GM19372 (cell line): ENCODE results near the gene PURB.
"Not testable (repeated sequence)": the region's sequence is repeated elsewhere in the genome, so short reads cannot be mapped to it uniquely, and the experiment has no call there.

Experiments used
- ATAC-seq: cut with Tn5 transposase; IDR thresholded peaks from one replicate; pipeline ENCODE4 v1.9.1; 2021; ENCODE audit warnings: mild to moderate bottlenecking, low read depth, moderate library complexity; ENCODE audit not compliant: unreplicated experiment

Gene PURB

DNA sequence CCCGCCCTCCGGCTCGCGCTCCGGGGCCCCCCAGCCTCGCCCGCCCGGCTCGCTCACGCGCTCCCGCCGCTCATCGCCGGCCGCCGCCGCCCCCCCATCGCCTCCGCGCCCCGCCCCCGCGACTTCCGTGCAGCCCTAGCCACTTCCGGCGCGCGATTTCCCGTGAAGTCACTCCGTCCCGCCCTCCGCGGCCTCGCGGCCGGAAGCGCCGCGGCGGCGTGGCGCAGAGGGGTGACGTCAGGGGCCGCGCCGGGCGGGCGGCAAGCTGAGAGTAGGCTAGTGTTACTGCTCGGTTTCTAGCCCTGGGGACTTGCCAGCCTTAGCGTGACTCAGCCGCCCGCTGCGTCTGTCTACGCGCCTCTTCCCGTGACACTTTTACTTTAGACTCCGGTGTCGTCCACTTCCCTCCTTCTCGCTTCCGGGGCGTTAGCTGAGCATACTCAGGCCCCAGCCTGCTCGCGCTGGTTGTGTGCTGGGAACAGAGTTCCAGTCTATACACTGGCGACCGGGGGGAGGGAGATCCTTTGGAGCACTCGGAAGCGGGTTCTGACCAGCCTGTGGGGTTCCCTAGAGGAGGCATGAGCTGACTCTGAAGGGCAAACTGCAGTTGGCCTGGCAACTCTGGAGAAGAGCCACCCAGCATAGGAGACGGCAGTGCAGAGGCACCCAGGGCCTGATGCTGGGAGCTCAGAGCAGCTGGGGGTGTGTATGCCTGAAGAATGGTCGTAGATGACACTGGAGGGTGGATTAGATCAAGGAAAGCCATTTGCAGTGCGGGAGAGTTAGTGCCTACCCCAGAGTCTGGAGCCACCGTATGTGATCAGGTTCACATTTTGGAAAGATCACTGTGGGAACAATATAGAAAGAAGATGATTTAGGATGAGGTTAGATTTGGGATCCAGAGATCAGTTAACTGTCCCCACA lies at the start of gene PURB:
PURB (minus strand) TSS at position 137 of the 924 bp plus-strand sequence. CDS start 182 bp downstream, outside the sequence.
- peak; percentile 81 for ATAC-seq

DNA sequence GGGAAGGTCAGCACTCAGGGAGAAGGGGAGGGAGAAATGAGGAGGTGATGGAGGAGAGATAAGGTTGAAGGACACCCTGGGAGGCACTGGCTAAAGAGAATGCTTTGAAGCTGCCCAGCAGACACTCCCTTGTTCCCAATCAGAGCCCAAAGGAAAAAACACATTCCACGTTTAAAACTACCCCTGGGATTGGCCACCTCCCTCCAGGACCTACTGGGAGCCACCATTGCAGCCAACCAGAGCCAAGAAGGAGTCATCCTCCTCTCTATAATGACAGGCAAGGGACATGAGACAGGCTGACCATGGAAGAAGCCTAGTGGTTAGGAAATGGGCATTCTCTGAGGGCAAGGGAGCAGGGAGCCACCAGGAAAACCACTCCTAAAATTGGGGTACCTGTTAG lies 49.7 kb upstream of the PURB start:
- no peak for ATAC-seq

DNA sequence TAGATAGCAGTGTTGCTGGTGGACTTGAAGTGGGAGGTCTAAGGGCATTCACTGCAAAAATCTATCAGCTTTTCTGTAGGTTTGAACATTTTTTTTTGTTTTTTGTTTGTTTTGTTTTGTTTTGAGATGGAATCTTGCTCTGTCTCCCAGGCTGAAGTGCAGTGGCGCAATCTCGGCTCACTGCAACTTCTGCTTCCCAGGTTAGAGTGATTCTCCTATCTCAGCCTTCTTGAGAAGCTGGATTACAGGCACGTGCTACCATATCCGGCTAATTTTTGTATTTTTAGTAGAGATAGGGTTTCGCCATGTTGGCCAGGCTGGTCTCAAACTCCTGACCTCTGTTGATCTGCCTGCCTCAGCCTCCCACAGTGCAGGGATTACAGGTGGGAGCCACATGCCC lies 49.2 kb upstream of the PURB start:
- ATAC-seq = not testable (repeated sequence)

DNA sequence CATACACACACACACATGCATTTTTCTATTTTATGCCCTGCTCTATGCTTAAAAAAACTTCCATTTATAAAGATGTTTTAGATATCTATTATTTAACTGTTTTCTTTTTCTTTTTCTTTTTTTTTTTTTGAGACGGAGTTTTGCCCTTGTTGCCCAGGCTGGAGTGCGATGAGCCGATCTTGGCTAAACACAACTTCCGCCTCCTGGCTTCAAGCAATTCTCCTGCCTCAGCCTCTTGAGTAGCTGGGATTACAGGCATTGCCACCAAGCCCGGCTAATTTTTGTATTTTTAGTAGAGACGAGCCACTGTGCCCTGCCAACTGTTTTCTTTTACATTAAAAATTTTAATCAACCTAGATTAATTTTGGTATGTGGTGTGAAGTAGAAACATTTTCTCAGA lies 45.6 kb upstream of the PURB start:
- no peak for ATAC-seq

DNA sequence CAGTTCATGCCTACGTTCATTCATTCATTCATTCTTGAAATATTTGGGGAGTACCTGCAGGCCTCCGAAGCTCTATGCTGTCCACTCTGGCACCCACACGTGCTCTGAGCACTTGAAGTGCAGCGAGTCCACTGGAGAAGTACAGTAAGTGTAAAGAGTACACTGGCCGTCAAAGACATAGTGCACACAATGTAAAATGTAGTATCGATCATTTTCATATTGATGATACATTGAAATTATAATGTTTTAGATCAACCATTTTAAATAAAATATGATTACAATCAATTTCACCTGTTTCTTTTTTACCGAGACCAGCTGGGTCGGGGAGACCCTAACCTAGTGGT lies 37.0 kb upstream of the PURB start:
- ATAC-seq = peak; percentile 22

DNA sequence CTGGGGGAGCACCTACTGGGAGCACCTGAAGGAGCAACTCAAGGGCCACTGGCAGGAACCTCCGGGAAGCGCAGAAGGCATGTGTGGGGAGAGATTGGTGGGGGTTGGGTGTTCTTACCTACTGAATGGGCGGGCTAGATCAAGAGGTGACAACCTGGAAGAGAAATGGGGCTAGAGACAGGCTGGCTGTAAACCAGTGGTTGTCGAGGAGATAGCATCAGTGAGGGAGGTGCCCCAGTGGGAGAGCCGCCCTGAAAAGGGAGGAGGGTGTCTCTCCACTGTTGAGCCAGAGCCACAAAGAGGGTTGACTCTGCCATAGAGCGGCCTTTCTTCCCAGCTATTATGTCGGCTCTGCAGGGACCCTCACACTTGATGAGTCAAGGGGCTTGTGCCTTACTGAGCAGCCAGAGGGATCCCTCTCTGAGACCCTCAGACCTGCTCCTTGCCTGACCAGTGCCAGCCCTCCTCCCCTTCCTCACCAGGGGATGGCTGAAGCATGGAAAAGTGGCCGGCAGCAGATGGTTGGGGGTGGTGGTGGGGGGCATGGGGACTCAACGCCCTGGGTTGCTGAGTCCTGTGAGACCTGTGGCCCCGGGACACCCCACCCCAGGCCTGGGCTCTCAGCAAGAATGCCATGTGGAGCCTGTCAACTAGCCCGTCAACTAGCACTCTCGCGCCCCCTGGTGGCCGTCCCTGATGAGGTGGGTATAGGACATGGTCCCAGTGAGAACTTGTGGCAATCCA lies 36.4 kb upstream of the PURB start:
- ATAC-seq = peak; percentile 82

DNA sequence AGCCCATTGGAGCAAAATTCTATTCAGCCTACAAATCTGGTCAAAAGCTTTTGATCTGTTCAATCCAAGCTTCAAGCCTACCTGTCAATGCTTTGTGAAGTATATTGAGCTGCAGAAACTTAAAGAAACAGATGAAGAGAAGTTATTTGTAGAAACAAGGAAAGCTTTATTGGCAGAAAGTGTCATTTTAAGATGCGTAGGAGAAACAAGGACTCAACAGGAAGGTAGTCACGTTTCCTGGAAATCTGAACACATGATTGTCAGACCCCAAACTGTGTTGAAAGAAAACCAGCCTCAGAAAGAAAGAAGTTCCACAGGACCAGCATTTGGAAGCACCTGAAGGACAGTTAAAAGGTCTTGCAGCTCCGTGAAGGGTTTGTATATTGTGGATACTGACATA lies 34.8 kb upstream of the PURB start:
- ATAC-seq = no peak

DNA sequence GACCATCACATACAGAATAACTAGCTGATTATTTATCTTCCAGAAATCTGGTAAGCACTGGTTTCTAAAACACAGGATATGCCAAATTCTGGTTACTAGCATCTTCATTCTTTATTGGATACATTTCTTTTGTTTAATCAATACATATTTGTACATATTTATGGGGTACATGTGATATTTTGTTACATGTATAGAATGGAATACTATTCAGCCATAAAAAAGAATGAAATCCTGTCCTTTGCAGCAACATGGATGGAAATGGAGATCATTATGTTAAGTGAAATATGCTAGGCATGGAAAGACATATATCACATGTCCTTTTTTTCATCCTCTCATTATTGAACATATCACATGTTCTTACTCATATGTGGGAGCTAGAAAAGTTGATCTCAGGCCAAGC lies 32.7 kb upstream of the PURB start:
- ATAC-seq = no peak

DNA sequence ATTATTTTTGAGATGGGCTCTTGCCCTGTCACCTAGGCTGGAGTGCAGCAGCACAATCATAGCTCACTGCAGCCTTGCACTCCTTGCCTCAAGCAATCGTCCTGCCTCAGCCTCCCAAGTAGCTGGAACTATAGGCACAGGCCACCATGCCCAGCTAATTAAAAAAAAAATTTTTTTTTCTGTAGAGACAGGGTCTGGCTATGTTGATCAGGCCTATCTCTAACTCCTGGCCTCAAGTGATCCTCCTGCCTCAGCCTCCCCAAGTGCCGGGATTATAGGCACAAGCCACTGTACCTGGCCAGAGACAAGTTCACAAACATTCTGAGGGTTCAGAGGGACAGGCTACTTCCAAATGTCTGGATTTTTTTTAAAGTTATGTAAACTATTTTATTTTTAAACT lies 32.1 kb upstream of the PURB start:
- no peak for ATAC-seq

DNA sequence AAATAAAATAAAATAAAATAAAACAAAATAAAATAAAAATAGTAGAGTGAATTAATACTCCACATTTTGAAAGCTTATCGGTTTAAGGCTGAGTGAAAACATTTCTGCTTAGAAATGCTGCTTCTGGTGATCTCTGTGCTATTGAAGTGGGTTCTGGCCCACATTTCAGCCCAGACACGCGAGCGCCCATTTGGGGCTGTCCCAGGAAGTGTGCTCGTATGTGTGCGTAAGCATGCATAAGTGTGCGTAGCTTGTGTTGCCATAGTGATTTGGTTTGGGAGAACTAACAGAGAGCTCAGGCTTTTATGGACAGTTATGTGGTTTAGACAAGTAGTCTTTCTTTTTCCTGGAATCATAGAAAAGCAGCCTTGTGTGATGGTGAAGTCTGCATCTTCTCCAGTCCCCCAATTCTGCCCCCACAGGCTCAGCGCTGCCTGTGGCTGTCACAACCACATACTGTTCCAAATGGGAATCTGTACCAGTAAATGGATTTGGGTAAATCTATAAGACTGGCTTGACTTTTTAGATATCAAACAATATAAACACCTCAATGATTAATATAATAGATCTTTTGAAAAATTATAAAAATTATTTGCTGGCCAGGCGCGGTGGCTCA lies 29.8 kb upstream of the PURB start:
- ATAC-seq = peak; percentile 62

DNA sequence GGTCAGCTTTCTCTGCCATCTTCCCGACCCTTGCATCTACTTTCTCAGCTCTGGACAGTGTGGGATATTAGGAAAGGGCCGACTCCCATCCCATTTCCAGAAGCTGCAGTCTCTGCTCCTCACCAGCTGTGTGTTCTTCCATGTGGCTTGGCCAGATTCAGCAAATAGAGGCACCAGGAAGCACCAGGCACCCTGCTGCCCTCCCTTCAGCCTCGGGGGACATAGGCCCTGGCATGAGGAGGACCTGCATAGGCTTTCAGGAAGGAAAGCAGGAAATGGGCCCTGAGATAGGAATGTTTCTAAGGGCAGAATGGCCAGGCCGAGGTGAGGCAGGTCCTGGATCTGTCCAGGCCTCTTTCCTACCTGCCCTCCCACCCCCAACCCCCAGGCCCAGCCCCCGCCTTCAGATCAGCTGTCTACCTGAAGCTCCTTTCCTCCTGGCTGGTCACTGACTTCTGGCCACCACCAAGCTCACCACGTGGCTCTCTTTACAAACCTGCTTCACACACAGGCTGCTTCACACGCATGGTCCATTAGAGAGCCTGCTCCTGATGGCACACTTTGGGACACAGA lies 27.5 kb upstream of the PURB start:
- no peak for ATAC-seq

DNA sequence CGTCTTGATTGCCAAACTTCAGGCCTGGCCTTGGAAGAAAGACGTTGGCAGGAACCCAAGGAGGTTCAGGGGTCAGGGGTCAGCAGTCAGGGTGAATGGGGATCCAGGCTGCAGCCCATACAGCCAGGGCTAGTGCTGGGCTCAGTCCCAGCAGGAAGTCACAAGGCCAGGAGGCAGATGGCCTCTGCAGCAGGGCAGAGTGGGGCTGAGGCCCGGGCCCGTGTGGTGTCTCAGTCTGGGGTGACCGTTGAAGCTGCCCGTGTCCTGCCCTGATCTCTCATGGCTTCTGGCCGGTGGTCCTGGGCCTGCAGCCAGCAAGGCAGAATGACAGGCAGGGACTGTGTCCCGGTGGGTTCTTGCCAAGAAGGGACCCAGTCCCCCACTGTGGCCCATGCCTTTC lies 26.6 kb upstream of the PURB start:
- no peak for ATAC-seq

DNA sequence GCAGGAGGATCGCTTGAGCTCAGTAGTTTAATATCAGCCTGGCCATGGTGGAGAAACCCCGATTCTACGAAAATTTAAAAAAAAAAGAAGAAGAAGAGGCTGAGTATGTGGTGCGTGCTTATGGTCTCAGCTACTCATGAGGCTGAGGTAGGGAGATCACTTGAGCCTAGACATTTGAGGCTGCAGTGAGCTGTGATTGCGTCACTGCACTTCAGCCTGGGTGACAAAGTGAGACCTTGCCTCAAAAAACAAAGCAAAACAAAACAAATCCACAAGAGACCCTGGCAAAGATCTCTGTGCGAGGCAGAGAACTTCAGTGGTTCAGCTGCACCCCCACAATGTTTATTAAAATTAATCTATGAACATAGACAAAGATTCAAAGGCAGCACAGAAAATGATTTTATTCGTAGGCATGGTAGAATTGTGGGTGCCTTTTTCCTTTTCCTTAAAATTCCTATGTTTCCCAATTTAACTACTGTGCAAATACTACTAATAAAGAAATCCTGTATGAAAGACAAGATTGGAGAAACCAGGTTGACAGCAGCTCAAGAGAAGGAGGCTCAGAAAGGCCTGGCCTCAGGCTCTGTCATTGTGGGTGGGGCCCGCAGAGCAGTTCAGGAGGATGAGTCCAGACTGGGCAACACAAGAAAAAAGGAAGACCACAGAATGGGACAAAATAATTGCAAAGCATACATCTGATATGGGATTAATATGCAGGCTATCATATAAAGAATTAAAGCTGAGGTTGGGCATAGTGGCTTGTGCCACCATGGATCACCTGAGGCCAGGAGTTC lies 24.5 kb upstream of the PURB start:
- ATAC-seq = no peak

DNA sequence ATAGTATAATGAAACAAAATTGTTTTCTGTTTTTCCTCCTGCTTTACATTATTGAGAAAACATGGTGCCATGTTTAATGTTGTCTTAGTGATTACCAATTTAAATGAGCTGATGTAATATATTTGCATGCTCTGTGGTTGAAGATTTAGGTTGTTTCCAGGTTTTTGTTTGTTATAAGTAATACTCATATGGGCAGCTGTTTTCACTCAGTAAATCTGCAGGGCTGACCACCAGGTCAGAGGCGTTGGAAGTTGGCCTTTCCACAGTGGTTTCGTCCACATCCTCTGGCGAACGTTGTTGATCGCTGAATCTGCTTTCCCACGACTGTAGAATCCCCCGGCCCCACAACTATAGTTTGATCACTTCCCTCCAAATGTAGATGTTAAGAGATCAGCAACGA lies 21.6 kb upstream of the PURB start:
- ATAC-seq = no peak

DNA sequence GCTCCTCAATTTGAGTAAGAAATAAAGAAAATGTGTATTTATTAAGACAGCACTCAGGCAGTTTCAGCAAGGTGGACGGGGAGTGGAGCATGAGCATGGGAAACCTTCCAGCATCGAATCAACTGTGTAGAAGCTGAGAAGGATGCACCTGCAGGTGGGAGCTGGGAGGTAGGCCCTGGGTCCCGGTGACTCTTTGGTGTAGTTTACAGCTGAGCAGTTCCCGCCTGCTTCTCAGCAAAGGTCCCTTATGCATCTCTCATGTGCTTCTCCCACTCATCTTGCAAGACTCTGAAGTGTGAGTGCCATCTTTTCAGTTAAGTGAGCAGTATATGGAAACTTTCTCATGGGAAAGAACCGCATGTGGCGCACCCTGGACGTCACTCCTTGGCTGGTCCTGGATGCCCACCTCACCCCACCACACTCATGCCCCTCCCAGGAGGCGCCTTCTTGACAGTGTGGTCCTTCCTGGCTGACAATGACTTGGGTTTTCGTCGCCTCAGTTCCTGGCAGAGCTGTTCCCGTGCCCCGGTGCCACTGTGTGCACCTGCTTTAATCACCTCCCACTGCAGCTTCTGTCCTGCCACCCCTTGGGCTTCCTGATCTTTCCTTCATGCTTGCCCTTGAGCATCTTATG lies 19.8 kb upstream of the PURB start:
- no peak for ATAC-seq

DNA sequence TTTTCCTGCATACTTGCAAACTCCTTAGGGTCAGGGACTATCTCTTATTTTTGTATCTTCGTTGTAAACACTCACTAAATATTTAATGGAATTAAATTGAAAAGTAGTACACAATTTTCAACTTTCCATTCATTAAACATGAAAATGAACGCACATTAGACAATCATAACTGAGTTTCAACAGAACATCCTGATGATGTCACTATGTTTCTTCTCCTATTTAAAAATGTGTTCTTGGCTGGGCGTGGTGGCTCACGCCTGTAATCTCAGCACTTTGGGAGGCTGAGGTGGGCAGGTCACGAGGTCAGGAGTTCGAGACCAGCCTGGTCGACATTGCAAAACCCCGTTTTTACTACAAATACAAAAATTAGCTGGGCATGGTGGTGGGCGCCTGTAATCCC lies 14.1 kb upstream of the PURB start:
- no peak for ATAC-seq

DNA sequence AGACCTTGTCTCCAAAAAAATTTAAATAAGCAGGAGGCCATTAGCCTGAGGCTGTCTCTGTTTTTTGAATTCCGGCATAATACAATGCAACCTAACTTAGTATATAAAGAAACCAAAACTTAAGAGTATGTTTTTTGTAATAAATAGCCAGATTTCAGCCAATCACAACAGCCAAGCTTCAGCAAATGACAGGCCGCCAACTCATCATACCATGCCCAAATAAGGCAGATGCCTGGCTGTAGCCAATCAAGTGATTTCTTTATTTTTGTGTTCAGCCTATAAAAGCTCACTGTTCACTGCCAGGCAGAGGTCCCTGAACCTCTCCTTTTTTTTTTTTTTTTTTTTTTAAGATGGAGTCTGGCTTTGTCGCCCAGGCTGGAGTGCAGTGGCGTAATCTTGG lies 12.7 kb upstream of the PURB start:
- no peak for ATAC-seq

DNA sequence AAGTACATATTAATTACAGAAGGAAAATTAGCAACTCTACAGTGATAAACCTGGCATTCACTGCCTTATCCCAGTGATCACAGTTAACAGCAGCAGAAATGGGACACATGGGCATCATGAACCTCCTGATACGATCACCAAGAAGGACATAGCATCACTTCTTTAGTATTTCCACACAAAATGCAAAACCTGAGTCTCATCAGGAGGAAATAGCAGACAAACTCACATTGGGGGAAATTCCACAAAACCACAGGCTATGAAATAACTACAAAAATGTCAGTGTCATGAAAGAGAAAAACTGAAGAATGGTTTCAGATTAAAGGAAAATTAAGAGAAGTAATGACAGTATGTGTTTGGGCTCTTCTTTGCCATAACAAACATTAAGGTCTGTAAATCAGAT lies 12.0 kb upstream of the PURB start:
- ATAC-seq = no peak

DNA sequence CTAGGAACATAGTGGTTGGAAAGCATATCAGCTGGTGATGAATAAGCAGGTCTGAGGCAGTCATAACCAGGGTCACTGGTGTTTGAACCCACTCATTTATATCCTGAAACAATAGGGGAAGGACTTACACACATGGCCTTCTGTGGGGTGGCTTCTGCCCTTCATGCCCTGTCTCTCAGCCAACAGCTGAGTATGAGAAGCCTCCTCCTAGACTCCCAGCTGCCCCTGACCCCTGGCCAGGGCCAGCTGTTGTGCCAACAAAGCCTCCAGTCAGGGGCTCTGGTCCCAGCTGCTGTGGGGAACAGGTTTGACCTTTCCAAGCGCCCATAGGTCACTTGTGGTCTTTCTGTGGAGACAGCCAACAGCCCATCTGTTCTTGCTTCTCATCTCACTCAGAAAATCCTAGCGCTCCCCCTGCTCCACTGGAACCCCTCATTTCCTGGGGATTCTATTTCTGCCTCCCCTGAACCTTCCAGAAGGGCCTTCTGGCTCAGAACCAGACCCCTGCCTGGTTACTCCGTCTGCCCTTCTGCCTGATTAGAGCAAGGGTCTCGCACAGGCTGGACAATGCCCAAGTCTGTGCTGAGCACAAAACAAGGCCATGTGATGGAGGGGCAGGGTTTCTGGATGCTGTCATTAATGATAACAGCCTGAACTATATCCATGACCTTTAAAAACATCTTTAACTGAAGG lies 9.7 kb upstream of the PURB start:
- ATAC-seq = no peak
